Ureter (tissue), 1 donor: ENCODE results near the gene PTX3. TPM values are rescaled to one million over a fixed set of nuclear protein-coding genes. Genes with fewer than 3 reads are reported as not detected.

Experiments
- DNase-seq: peaks from one replicate; pipeline ENCODE4 v3.0.0-alpha.2; 2020; ENCODE audit warnings: low spot score
- total RNA-seq: library from RNA; stranded (reverse); gene quantifications from one replicate; pipeline ENCODE4 v1.2.4, GENCODE V29; 2023
- donor health status: DM: yes; HTN: yes; CAD: no.

Gene PTX3
- total RNA-seq, 1 donor from 2014 or later = 2.1 TPM

DNA sequence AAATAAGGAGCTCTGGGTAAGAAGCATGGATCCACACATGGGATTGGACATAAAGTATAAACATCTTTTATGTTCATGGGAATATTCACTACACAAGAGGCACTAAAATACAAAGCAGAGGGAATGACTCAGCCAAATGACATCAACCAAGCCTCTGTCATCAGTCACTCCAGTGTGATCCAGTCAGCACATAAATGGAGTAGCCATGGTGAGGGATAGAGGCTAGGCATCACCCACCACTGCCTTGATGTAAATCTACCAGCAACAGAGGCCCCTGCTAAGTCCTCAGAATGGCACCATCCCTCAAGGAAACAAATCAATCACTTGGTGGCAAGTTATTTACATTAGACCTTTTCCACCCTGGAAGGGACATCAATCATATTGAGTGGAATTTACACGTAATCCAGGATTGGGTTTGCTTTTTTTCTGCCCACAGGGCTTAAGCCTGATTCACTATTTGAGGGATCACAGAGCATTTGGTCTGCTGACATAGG is 39.3 kb downstream of the PTX3 start:
- DNase-seq = no peak

DNA sequence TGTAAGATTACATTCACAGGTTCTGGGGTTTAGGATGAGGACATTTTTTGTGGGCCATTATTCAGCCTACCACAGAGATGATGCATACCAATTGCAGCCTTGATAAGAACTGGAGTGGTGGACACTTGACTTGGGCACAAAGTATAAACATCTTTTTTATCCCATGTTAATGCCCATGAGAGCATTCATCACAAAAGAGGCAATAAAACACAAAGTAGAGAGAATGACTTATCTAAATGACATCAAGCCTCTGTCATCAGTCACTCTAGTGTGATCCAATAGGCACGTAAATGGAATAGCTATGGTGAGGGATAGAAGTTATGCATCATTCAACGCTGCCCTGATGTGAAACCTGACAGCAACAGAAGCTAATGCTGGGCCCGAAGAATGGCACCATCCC is 40.8 kb downstream of the PTX3 start:
- DNase-seq = no peak

- no peak for DNase-seq
Measured at GRCh38 chr3:157479464-157480243, 43.0 kb downstream of the PTX3 start.

GRCh38 chr3:157487339-157487738 is 50.7 kb downstream of the PTX3 start:
- DNase-seq = no peak

- DNase-seq = no peak
Measured at GRCh38 chr3:157488144-157488543, 51.5 kb downstream of the PTX3 start.

GRCh38 chr3:157491136-157491535 is 54.5 kb downstream of the PTX3 start:
- DNase-seq = no peak

Other genes starting within 250 kb of the PTX3 start
- gene VEPH1, start 66.6 kb downstream of the PTX3 start, total RNA-seq = 10.8 TPM